Heart right ventricle (tissue), 16 donors: ENCODE measurements around the gene TDRKH. TPM values are rescaled to one million over a fixed set of nuclear protein-coding genes. Genes with fewer than 3 reads are reported as not detected.

Experiments
- ATAC-seq, 8 donors: fragments of 200-7000 bp; cut with Tn5 transposase; one replicate each; pipeline ENCODE4 v1.9.1; 2020; ENCODE audit warnings: mild to moderate bottlenecking in 8 of 8, moderate library complexity in 8 of 8, moderate number of reproducible peaks in 1 of 8
- DNase-seq, 2 donors: peaks; one replicate each; pipeline ENCODE4 v3.0.0-alpha.2; 2020
- H3K27ac ChIP-seq, 10 donors: fragments of 200-600 bp; sonication (generic) in 2 of 10; one replicate each; pipeline versions ENCODE4 v1.5.0 to v1.8.0; 2020 to 2022; ENCODE audit warnings: mild to moderate bottlenecking in 3 of 10
- H3K27me3 ChIP-seq, 7 donors: fragments of 200-600 bp; one replicate each; pipeline ENCODE4 v1.8.0; 2021 to 2022; ENCODE audit warnings: mild to moderate bottlenecking in 2 of 7
- H3K36me3 ChIP-seq, 9 donors: fragments of 200-600 bp; sonication (generic) in 1 of 9; one replicate each; pipeline versions ENCODE4 v1.5.0 to v1.8.0; 2020 to 2022; ENCODE audit warnings: mild to moderate bottlenecking in 2 of 9
- H3K4me1 ChIP-seq, 9 donors: fragments of 200-600 bp; sonication (generic) in 1 of 9; one replicate each; pipeline versions ENCODE4 v1.5.0 to v1.8.0; 2020 to 2022; ENCODE audit warnings: mild to moderate bottlenecking in 4 of 9
- H3K4me3 ChIP-seq, 10 donors: fragments of 200-600 bp; sonication (generic) in 2 of 10; one replicate each; pipeline versions ENCODE4 v1.5.0 to v1.8.0; 2020 to 2022; ENCODE audit warnings: mild to moderate bottlenecking in 7 of 10, moderate library complexity in 2 of 10
- H3K9me3 ChIP-seq, 11 donors: fragments of 200-600 bp in 10 of 11; sonication (generic) in 2 of 11; one replicate each; pipeline versions ENCODE4 v1.5.0 to v1.8.0; 2013 to 2022; ENCODE audit warnings: mild to moderate bottlenecking in 2 of 11, control low read depth in 1 of 11, moderate library complexity in 1 of 11
- WGBS, 2 donors: extraction: QIAGEN DNeasy Blood & Tissue Kit; methylation state at CpG; one replicate each; pipeline ENCODE4 v1.1.7; 2013; ENCODE audit warnings: inconsistent platforms in 1 of 2; 5-methylcytosine and 5-hydroxymethylcytosine counted together
- intact Hi-C, 10 donors: fragments of 100-400 bp; cut with DNase I; formaldehyde crosslinking; loops; one replicate each; pipeline versions ENCODE4 v1.11.1 to v1.14.2; 2022
- polyA plus RNA-seq, 2 donors: library from polyadenylated mRNA; stranded (reverse); fragments of 200-250 nt; gene quantifications; one replicate each; pipeline ENCODE4 v1.2.3, GENCODE V29; 2013
- total RNA-seq, 10 donors: library from RNA; stranded (reverse); fragmentation: NEBNext Ultra II Directional in 3 of 10; extraction: Animal tissue kit (Norgen Biotek cat#: 25700) in 3 of 10; gene quantifications; one replicate each; pipeline versions ENCODE4 v1.2.1 to v1.2.4, GENCODE V29; 2021 to 2023
- TF ChIP-seq, protein P1 (sequence below), 9 donors: fragments of 200-600 bp; sonication (generic) in 2 of 9; IDR thresholded peaks; one replicate each; pipeline versions ENCODE4 v1.5.0 to v1.8.0; 2021 to 2022; ENCODE audit warnings: antibody characterized with exemption in 9 of 9, mild to moderate bottlenecking in 5 of 9, moderate library complexity in 1 of 9
- donor health status: Arrhythmogenic right ventricular cardiomyopathy.
- donor health status: ischemic (EF 13 %, LVEDD 7.1; RV severe dilation, severe dysfunction).
- donor health status: healthy with polysubstance abuse.
- donor health status: DM: no; HTN: yes; CAD: no.
- donor health status: DM: no; HTN: no; CAD: no.
- donor health status: ischemic (EF 25% LVEDD 6.9; RV normal size, moderate dysfunction).
- donor health status: ischemic (EF 25% LVEDD 5.7; RV mildly dilated, moderate dysfunction).
- donor health status: healthy.
- donor health status: DM: yes; HTN: yes; CAD: no.
- donor health status: Ischemic cardiomyopathy.
- donor health status: ischemic (EF 35%, LVEDD 5.7; RV mildly dilated, moderate dysfunction).
- donor health status: nonischemic (EF 11% LVEDD 7.7; RV severe dilation, severe dysfunction).
- donor health status: DM: yes; HTN: yes; CAD: no.
- donor health status: PGD.
- donor health status: ischemic (EF 29% LVEDD 5.4; RV normal size, mild dysfunction).
- donor health status: nonischemic (EF 23%, LVEDD 6.1; RV moderate dilation, normal function).

Gene TDRKH
- total and polyA plus RNA-seq, 12 donors = 3.4 to 7.6 (median 5.0) TPM

GRCh38 chr1:151831256-151831591 lies 40.9 kb upstream of the TDRKH start:
- H3K36me3 ChIP-seq = no peaks in the 10 kb centered on the region
- peaks cover 0 to 6% (median 0%) of the 10 kb centered on the region in 7 donors for H3K27me3 ChIP-seq
- intact Hi-C loops = loop anchor here in 5 of 10 donors (5.0 to 10.0 kb wide), 7 partner anchors 94 to 386 kb away; partner anchors contain the start of gene POGZ (in 1 of the 5)
- no peaks in the 10 kb centered on the region for H3K9me3 ChIP-seq
- H3K4me3 ChIP-seq = peak overlapping the region; percentile 18 to 51 (median 42)
- TF ChIP-seq, protein P1, sequence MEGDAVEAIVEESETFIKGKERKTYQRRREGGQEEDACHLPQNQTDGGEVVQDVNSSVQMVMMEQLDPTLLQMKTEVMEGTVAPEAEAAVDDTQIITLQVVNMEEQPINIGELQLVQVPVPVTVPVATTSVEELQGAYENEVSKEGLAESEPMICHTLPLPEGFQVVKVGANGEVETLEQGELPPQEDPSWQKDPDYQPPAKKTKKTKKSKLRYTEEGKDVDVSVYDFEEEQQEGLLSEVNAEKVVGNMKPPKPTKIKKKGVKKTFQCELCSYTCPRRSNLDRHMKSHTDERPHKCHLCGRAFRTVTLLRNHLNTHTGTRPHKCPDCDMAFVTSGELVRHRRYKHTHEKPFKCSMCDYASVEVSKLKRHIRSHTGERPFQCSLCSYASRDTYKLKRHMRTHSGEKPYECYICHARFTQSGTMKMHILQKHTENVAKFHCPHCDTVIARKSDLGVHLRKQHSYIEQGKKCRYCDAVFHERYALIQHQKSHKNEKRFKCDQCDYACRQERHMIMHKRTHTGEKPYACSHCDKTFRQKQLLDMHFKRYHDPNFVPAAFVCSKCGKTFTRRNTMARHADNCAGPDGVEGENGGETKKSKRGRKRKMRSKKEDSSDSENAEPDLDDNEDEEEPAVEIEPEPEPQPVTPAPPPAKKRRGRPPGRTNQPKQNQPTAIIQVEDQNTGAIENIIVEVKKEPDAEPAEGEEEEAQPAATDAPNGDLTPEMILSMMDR (IDR thresholded peaks at IDR 0.05) = no peak
- WGBS, 2 donors = 56 to 71% methylated on average over 4 of the region's 4 CpGs
- ATAC-seq = peak in 2 of 8 donors; percentile 0 to 3
- H3K27ac ChIP-seq = peak overlapping the region in 8 of 10 donors; percentile 35 to 74 (median 60)
- peaks cover 0 to 43% (median 18%) of the 10 kb centered on the region in 9 donors for H3K4me1 ChIP-seq
- no peak for DNase-seq

DNA sequence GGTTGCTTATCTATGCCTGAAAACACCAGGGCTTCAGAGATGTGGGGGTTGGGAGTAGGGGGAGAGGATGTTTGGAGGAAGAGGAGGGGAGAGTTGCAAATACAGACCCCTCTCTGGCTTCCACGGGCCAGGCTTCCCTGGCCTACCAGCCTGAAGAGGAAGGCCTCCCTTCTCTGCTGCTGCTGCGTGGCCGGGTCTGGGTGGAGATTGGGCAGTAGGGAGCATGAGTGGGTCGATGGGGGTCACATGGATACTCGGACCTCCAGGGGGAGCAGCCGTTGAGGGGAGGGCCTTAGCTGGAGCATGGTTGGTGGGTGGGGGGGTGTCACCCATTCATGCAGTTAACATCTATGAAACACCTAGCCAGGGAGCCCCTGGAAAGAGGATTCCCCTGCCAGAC lies 39.8 kb upstream of the TDRKH start:
- peak overlapping the region in 1 of 10 donors; percentile 16 for H3K27ac ChIP-seq
- peaks cover 0 to 44% (median 25%) of the 10 kb centered on the region in 9 donors for H3K4me1 ChIP-seq

DNA sequence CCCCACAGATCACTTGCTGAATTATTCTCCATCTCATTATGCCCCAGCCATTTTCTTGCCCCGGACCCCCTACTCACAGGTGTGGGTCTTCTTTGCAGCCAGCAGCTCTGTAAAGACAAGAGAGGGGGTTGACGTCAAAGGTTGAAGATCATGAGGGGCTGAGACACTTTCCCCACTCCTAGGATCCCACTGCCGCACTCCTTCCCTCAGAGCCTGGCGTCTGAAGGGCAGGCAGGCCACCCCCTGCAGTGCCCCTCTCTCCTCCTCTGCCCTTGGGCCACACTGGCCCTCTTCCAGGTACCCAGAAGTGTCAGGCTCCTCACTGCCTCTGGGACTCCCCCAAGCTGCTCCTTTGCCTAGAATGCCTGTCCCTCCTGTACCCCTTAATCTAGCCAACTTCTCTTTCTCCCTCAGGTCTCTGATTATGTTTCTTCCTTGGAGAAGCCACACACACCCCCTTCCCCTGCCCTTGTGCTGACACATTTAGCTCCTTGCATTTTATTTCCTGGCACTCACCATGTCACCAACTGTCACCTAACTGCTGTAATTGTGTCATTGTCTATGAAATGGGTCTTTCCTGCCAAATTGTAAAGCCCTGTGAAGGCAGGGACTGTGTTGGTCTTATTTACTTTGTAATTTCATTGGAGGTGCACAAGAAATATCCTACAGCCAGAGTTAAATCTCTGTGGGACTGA lies 39.2 kb upstream of the TDRKH start:
- Histone ChIP-seq H3K4me3 (no peak overlapping the region), H3K27ac (peak overlapping the region in 1 of 10 donors; percentile 16), H3K27me3 (no peaks in the 10 kb centered on the region), H3K36me3 (no peaks in the 10 kb centered on the region), H3K4me1 (peaks cover 0 to 44% (median 25%) of the 10 kb centered on the region in 9 donors), H3K9me3 (no peaks in the 10 kb centered on the region)
- ATAC-seq = no peak
- WGBS, 2 donors = 30 to 42% methylated on average over 4 of the region's 4 CpGs
- no peak for DNase-seq
- intact Hi-C loops = loop anchor here in 5 of 10 donors (5.0 to 10.0 kb wide), 7 partner anchors 92 to 385 kb away; partner anchors contain the start of gene POGZ (in 1 of the 5)
- TF ChIP-seq, protein P1 (IDR thresholded peaks at IDR 0.05) = no peak

More for the DNA sequence above, 39.8 kb upstream of the TDRKH start:
- Histone ChIP-seq H3K36me3 (no peaks in the 10 kb centered on the region), H3K27me3 (no peaks in the 10 kb centered on the region), H3K4me3 (no peak overlapping the region), H3K9me3 (no peaks in the 10 kb centered on the region)
- intact Hi-C loops = loop anchor here in 5 of 10 donors (5.0 to 10.0 kb wide), 7 partner anchors 93 to 385 kb away; partner anchors contain the start of gene POGZ (in 1 of the 5)
- WGBS, 2 donors = 26 to 35% methylated on average over 6 of the region's 6 CpGs
- DNase-seq (no peak), ATAC-seq (no peak)
- TF ChIP-seq, protein P1 (IDR thresholded peaks at IDR 0.05) = no peak

DNA sequence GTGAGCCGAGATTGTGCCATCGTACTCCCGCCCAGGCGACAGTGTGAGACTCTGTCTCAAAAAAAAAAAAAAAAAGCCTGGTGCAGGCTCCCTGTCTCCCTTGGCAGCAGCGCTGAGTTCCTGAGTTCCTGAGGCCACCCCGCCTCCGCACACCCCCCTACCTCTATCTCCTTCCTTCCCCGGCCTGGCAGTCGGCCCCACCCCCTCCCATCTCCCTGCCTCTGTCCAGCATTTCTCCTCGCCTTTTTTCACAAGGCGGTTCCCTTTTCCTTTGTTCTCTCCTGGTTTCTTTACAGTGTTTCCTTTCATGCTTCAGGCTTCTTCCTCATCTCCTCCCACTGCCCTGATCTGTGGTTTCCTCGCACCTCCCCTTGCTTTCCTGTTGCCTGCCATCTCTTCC lies 38.6 kb upstream of the TDRKH start:
- ATAC-seq = peak in 4 of 8 donors; percentile 34 to 57 (median 40)
- H3K27ac ChIP-seq = no peak overlapping the region
- 2 to 7% methylated on average over 11 to 12 of the region's 12 CpGs for WGBS, 2 donors
- intact Hi-C loops = no loop called here
- no peak overlapping the region for H3K4me3 ChIP-seq
- H3K4me1 ChIP-seq = peaks cover 0 to 43% (median 25%) of the 10 kb centered on the region in 9 donors
- H3K9me3 ChIP-seq = no peaks in the 10 kb centered on the region
- H3K36me3 ChIP-seq = no peaks in the 10 kb centered on the region
- TF ChIP-seq, protein P1 (IDR thresholded peaks at IDR 0.05) = no peak
- no peaks in the 10 kb centered on the region for H3K27me3 ChIP-seq
- peak; percentile 45 to 63 for DNase-seq
